HG03066 (cell line): ENCODE data around the gene ACTR1A.
"Not testable (repeated sequence)": the region's sequence is repeated elsewhere in the genome, so short reads cannot be mapped to it uniquely, and the experiment has no call there.

ENCODE experiments used
- ATAC-seq: cut with Tn5 transposase; IDR thresholded peaks from one replicate; pipeline ENCODE4 v1.9.1; 2021; ENCODE audit warnings: low read depth; ENCODE audit not compliant: unreplicated experiment

ACTR1A gene

DNA sequence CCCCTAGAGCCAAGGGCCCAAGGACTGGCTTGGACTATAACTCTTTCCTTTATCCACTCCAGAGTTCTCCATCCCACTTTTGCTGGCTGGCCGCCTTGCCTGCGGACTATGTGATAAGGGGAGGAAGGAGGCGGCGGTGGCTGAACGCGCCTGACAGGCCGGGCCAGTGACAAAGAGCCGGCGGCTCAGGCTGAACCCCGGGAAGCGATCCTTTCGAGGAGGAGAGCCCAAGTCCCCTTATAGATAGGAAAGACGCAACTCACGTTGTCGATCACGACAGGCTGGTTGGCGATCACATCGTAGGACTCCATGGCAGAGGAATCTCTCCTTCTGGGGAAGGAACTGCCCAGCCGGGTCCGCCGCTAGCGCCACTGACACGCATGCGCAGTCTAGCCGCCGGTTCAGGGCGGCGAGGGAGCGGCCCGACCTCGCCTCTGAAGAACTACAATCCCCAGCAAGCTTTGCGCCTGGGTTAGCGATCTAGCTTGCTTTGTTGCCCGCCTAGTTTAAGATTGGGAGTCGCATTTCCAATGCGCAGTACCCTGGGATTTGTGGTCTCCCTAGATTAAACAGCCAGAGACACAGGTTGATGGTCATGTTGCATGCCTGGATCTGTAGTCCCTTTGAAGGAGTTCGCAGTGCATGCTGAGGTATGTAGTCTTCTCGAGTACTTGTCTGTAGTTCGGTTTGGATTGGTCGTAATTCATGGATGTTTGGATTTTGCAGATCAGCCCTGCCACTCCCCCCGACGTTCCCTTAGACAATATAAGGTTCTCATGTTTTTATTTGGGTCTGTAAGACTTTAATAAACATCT is at the start of gene ACTR1A:
Gene ACTR1A, minus strand, starts transcription at position 376 of the 815 bp plus-strand sequence. Its CDS starts 65 bp downstream, at position 311.
- peak; percentile 53 for ATAC-seq

- ATAC-seq: no peak
These were observed 48.2 kb upstream of the ACTR1A start for GRCh38 chr10:102550636-102551210.

DNA sequence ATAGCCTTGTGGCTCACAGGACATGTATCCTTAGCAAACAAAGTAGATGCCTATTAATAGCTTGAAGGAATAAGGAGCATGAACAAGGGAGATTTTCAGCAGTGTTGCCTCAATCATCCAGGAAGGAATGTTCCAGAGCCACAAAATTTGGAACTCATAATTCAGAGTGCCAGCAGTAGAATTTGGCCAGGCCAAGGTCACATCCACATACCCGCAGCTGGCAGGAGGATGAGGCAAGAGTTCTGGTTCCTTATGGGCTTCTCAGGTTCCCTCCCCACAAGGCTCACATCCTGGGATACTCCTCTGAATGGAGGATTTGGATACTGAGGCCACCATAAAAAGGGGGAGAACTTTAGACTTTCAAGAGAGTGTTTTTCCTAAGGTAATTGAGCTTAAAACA is 47.0 kb upstream of the ACTR1A start:
- ATAC-seq: no peak

- ATAC-seq: no peak
These were observed 44.3 kb upstream of the ACTR1A start for GRCh38 chr10:102546606-102547320.

- ATAC-seq: no peak
These were observed 43.5 kb upstream of the ACTR1A start for GRCh38 chr10:102545997-102546396.

- ATAC-seq: no peak
These were observed 42.9 kb upstream of the ACTR1A start for GRCh38 chr10:102545265-102545871.

DNA sequence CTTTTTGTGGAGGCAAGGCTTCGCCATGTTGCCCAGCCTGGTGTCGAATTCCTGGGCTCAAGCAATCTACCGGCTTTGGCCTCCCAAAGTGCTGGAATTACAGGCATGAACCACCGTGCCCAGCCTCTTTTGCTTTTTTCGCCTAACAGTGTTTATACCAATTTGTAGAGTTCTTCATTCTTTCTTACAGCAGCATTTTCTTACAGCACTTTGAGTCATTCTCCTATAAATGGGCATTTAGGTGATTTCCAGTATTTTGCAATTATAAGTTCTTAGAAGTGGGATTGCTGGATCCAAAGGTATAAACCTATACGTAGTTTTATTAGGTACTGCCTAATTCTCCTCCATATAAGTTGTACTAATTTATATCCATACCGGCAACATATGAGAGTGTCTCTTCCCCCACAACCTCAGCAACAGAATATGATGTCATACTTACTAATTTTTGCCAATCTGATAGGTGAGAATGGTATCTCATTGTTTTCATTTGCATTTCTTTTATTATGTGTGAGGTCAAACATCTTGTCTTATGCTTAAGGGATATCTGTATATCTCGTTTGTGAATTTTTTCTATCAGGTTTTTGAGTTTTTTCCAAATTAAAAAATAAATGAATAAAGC is 40.4 kb upstream of the ACTR1A start:
- no peak for ATAC-seq

DNA sequence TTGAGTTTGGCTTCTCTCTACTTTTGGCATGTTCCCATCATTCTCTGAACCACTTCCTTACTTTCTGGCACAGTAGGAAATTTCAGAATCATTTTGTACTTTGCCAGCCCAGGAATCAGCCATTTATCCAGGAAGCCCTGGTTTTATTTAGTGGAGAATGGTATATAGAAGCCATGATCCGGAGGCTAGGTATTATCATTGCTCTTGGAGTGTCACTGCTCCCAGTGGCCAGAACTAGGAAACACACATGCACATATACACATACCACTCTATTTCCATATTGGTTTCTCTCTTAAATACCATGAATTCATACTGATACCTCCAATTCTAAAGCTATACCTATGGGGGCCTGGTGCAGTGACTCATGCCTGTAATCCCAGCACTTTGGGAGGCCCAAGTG is 37.5 kb upstream of the ACTR1A start:
- ATAC-seq: no peak

GRCh38 chr10:102538811-102539210 is 36.3 kb upstream of the ACTR1A start:
- no peak for ATAC-seq

GRCh38 chr10:102537948-102538347 is 35.4 kb upstream of the ACTR1A start:
- ATAC-seq: no peak

- no peak for ATAC-seq
These were observed 34.9 kb upstream of the ACTR1A start for GRCh38 chr10:102537367-102537766.

GRCh38 chr10:102535481-102536147 is 33.1 kb upstream of the ACTR1A start:
- ATAC-seq: no peak

DNA sequence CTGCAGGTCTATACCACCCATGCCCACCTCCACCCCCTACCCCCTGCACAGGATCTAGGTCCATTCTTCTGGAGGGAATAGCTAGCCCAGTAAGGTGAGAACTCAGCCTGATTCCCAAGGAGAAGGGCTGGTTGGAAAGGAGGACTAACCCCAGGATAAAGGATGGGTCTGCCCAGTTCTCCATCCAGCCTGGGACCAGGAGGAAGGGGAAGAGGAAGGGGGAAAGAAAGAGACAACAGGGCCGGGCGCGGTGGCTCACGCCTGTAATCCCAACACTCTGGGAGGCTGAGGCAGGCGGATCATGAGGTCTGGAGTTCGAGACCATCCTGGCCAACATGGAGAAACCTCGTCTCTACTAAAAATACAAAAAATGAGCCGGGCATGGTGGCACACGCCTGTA is 32.5 kb upstream of the ACTR1A start:
- not testable (repeated sequence) for ATAC-seq

DNA sequence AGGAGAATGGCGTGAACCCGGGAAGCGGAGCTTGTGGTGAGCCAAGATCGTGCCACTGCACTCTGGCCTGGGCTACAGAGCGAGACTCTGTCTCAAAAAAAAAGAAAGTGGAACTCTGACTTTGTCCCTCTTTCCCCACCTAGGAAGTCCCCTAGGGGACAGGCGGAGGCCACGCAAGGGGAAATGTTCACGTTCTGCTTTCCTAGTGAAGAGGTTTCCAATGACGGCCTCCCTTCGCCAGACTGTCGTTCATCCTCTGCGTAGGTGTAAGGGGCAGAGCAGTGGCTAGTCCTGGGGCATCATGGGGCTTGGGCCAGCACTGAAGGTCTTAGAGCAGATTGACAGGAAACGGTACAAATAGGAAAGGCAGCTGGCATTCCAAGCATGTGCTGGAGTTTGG is 31.8 kb upstream of the ACTR1A start:
- ATAC-seq: no peak

GRCh38 chr10:102527546-102527945 is 25.0 kb upstream of the ACTR1A start:
- no peak for ATAC-seq

GRCh38 chr10:102524746-102525145 is 22.2 kb upstream of the ACTR1A start:
- ATAC-seq: no peak

DNA sequence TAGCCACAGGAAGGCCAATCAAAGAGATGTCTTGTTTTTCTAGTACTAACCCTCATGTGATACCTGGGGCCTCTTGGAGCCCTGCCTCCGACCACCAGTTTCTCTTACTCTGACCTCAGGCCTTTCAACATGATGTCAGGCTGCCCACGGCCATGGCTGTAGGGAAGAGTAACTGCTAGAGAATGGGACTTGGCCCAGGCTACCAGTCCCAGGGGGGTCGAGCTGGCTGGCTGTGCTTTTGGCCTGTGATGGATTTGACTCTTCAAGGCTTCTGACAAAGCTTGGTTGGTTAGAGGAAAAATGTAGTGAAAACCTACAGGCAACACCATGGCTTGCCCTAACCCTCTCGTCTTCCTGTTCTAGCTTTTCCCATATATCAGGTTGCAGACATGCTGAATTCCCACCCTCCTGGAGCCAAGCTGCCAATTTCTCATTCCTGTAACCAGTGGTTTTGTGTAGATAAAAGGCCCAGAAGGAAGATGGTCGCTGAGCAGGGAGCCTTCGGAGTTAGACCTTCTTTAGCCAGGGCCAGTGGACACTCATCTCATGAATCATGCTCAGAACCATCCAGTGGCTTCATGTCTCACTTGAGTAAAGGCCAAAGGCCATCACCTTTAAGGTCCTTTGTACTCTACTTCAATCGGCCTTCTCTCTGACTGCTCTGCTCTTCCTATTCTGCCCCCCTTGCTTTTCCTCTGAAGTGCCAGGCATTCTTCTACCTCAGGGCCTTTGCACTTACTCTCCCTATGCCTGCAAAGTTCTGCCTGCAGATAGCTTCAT is 20.9 kb upstream of the ACTR1A start:
- no peak for ATAC-seq

DNA sequence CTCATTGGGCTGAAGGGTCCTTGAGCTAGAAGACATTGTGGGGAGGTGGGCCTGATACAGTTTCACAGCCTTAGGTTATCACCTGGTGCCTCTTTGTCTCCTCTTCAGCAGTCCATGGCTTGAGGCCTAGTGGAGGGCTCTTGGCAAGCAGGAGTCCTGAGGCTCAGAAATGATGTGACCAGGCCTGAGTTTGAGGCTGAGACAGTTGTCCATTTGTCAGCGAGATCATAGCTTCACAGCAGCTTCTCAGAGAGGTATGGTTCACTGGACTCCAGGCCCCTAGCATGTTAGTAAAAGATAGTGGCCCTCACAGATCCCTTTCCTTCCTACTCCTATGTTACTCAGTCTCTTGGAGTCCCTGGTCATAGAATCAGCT is 20.4 kb upstream of the ACTR1A start:
- ATAC-seq: no peak

- ATAC-seq: no peak
These were observed 16.8 kb upstream of the ACTR1A start for GRCh38 chr10:102519246-102519825.
